Gastroesophageal sphincter (tissue), 4 donors: Measurements from ENCODE around the gene MGAT5B. TPM values are rescaled to one million over a fixed set of nuclear protein-coding genes. Genes with fewer than 3 reads are reported as not detected.

Experiments used
- ATAC-seq: fragments of 150-250 bp; one replicate; pipeline ENCODE4 v1.9.1; 2016; ENCODE audit warnings: mild to moderate bottlenecking, moderate library complexity
- H3K27ac ChIP-seq, 4 donors: fragments of 200-600 bp; sonication (generic) in 3 of 4; 1 replicate in 3 of 4; 2 replicates in 1 of 4; pipeline ENCODE4 v1.5.1; 2016 to 2019
- H3K27me3 ChIP-seq: fragments of 200-600 bp; sonication (generic); one replicate; pipeline ENCODE4 v1.5.1; 2019
- H3K36me3 ChIP-seq, 2 donors: fragments of 200-600 bp; sonication (generic); one replicate each; pipeline ENCODE4 v1.5.1; 2019; ENCODE audit warnings: control low read depth in 1 of 2
- H3K4me1 ChIP-seq, 3 donors: fragments of 200-600 bp; sonication (generic); 1 replicate in 2 of 3; 2 replicates in 1 of 3; pipeline ENCODE4 v1.5.1; 2016 to 2019; ENCODE audit warnings: control low read depth in 2 of 3
- H3K4me3 ChIP-seq, 2 donors: fragments of 200-600 bp; sonication (generic); one replicate each; pipeline ENCODE4 v1.5.1; 2019; ENCODE audit warnings: mild to moderate bottlenecking in 1 of 2, moderate library complexity in 1 of 2
- H3K9me3 ChIP-seq, 3 donors: fragments of 200-600 bp; sonication (generic); one replicate each; pipeline ENCODE4 v1.5.1; 2017 to 2019; ENCODE audit warnings: control low read depth in 2 of 3
- EP300 ChIP-seq: sonication (generic); formaldehyde crosslinking; IDR thresholded peaks from one replicate; pipeline ENCODE4 v1.6.1; 2017; ENCODE audit warnings: antibody characterized with exemption, mild to moderate bottlenecking
- POLR2A ChIP-seq, 2 donors: fragments of 450-650 bp; IDR thresholded peaks; one replicate each; pipeline ENCODE4 v1.6.1; 2017; ENCODE audit warnings: antibody characterized with exemption in 2 of 2, mild to moderate bottlenecking in 2 of 2, moderate library complexity in 1 of 2
- POLR2AphosphoS5 ChIP-seq: sonication (generic); formaldehyde crosslinking; IDR thresholded peaks from one replicate; pipeline ENCODE4 v1.6.1; 2017; ENCODE audit warnings: antibody characterized with exemption
- WGBS, 2 donors: methylation state at CpG; one replicate each; pipeline ENCODE4 v1.1.5; 2018; ENCODE audit warnings: low coverage in 1 of 2; 5-methylcytosine and 5-hydroxymethylcytosine counted together
- total RNA-seq, 4 donors: library from RNA; depleted of rRNA; stranded (reverse); fragments of >200 nt; gene quantifications; one replicate each; pipeline ENCODE4 v1.1.0, GENCODE V29; 2016
- TF ChIP-seq, protein P1 (sequence below), 4 experiments: fragments of 200-600 bp in 2 of 4; fragments of 450-650 bp in 2 of 4; sonication (generic) in 1 of 4; IDR thresholded peaks; one replicate each; pipeline ENCODE4 v1.5.1; 2017 to 2019; ENCODE audit warnings: antibody characterized with exemption in 4 of 4, mild to moderate bottlenecking in 2 of 4, moderate library complexity in 2 of 4

MGAT5B gene
- total RNA-seq, 4 donors from 2014 or later, result 0.12 to 0.81 (median 0.29) TPM

GRCh38 chr17:76947309-76947708 is 79.1 kb downstream of the MGAT5B start:
- no peak overlapping the region for H3K27ac ChIP-seq
- no peak for ATAC-seq
- WGBS, 2 donors, result 83 to 91% methylated on average over 2 to 4 of the region's 10 CpGs

DNA sequence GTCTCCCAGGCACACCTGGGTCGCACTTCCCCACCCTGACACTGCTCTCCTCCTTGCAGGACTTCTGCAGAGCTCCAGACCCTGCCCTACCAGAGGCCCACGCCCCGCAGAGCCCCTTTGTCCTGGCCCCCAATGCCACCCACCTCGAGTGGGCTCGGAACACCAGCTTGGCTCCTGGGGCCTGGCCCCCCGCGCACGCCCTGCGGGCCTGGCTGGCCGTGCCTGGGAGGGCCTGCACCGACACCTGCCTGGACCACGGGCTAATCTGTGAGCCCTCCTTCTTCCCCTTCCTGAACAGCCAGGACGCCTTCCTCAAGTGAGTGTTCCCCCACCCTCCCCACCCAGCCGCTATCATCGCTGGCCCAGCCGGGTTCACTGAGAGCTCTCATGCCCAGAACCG is 79.6 kb downstream of the MGAT5B start:
- Histone ChIP-seq H3K27ac (no peak overlapping the region), H3K9me3 (no peaks in the 10 kb centered on the region), H3K36me3 (no peaks in the 10 kb centered on the region), H3K4me1 (no peaks in the 10 kb centered on the region), H3K4me3 (no peak overlapping the region), H3K27me3 (peaks cover 18% of the 10 kb centered on the region)
- ATAC-seq, result no peak
- TF ChIP-seq POLR2A (IDR thresholded peaks at IDR 0.05) (no peak), POLR2AphosphoS5 (no peak), EP300 (no peak)
- TF ChIP-seq, protein P1, sequence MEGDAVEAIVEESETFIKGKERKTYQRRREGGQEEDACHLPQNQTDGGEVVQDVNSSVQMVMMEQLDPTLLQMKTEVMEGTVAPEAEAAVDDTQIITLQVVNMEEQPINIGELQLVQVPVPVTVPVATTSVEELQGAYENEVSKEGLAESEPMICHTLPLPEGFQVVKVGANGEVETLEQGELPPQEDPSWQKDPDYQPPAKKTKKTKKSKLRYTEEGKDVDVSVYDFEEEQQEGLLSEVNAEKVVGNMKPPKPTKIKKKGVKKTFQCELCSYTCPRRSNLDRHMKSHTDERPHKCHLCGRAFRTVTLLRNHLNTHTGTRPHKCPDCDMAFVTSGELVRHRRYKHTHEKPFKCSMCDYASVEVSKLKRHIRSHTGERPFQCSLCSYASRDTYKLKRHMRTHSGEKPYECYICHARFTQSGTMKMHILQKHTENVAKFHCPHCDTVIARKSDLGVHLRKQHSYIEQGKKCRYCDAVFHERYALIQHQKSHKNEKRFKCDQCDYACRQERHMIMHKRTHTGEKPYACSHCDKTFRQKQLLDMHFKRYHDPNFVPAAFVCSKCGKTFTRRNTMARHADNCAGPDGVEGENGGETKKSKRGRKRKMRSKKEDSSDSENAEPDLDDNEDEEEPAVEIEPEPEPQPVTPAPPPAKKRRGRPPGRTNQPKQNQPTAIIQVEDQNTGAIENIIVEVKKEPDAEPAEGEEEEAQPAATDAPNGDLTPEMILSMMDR (IDR thresholded peaks at IDR 0.05), result no peak
- WGBS, 2 donors, result 87% methylated on average over 3 of the region's 17 CpGs; no CpG with 5 or more reads in 1 of the 2 donors

More at GRCh38 chr17:76947309-76947708, 79.1 kb downstream of the MGAT5B start:
- Histone ChIP-seq H3K4me3 (no peak overlapping the region), H3K9me3 (no peaks in the 10 kb centered on the region), H3K4me1 (no peaks in the 10 kb centered on the region), H3K36me3 (no peaks in the 10 kb centered on the region), H3K27me3 (peaks cover 23% of the 10 kb centered on the region)
- TF ChIP-seq POLR2AphosphoS5, result no peak
- TF ChIP-seq, protein P1 (IDR thresholded peaks at IDR 0.05), result no peak
- TF ChIP-seq EP300, result no peak
- no peak for TF ChIP-seq POLR2A (IDR thresholded peaks at IDR 0.05)

DNA sequence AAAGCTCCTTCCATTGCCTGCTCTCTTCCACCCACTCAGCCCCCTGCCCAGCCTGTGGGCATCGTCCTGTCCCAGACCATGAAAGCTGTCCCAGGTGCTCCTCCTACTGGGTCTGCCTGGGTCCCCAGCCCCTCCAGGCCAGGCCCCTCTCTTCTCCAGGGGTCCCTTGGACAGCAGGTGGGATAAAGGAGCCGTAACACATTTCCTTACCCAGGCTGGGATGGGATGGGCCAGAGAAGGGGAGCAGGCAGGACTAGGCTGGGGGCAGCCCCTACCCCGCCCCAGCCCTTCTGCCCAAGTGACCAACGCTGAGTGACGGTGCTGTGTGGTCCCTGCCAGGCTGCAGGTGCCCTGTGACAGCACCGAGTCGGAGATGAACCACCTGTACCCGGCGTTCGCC is 80.1 kb downstream of the MGAT5B start:
- no peak overlapping the region for H3K4me3 ChIP-seq
- no peaks in the 10 kb centered on the region for H3K36me3 ChIP-seq
- WGBS, 2 donors, result 100% methylated on average over 1 of the region's 10 CpGs; no CpG with 5 or more reads in 1 of the 2 donors

GRCh38 chr17:76948726-76949342 is 80.6 kb downstream of the MGAT5B start:
- Histone ChIP-seq H3K4me3 (no peak overlapping the region), H3K36me3 (no peaks in the 10 kb centered on the region), H3K4me1 (no peaks in the 10 kb centered on the region), H3K9me3 (no peaks in the 10 kb centered on the region), H3K27me3 (peaks cover 17% of the 10 kb centered on the region), H3K27ac (no peak overlapping the region)
- no CpG with 5 or more reads among the region's 27 CpGs for WGBS, 2 donors
- no peak for ATAC-seq
- no peak for TF ChIP-seq EP300
- TF ChIP-seq, protein P1 (IDR thresholded peaks at IDR 0.05), result no peak
- TF ChIP-seq POLR2AphosphoS5, result no peak
- no peak for TF ChIP-seq POLR2A (IDR thresholded peaks at IDR 0.05)

More for the DNA sequence above, 80.1 kb downstream of the MGAT5B start:
- no peak for ATAC-seq
- no peak overlapping the region for H3K27ac ChIP-seq
- H3K4me1 ChIP-seq, result no peaks in the 10 kb centered on the region
- TF ChIP-seq POLR2A (IDR thresholded peaks at IDR 0.05), result no peak
- TF ChIP-seq, protein P1 (IDR thresholded peaks at IDR 0.05), result no peak
- no peak for TF ChIP-seq POLR2AphosphoS5
- no peak for TF ChIP-seq EP300
- H3K9me3 ChIP-seq, result no peaks in the 10 kb centered on the region
- H3K27me3 ChIP-seq, result peaks cover 17% of the 10 kb centered on the region
